AG09319 (cell line): Measurements from ENCODE around the gene MICU2.

ENCODE experiments used
- DNase-seq: peaks from one replicate; pipeline ENCODE4 v3.0.0-alpha.2; 2010; ENCODE audit warnings: low read depth; ENCODE audit errors: extremely low read depth
- CTCF ChIP-seq: IDR thresholded peaks from 2 replicates; pipeline ENCODE4 v1.5.1; 2011; ENCODE audit warnings: low read depth, mild to moderate bottlenecking, inconsistent platforms, low read length, moderate library complexity

The MICU2 gene

GRCh38 chr13:21453387-21454081, 150.4 kb downstream of the MICU2 start:
- peak; percentile 27 for DNase-seq
- TF ChIP-seq CTCF = no peak

- no peak for DNase-seq
- TF ChIP-seq CTCF = no peak
These were observed 153.0 kb downstream of the MICU2 start for GRCh38 chr13:21450936-21451335.

- DNase-seq = no peak
- no peak for TF ChIP-seq CTCF
These were observed 157.3 kb downstream of the MICU2 start for GRCh38 chr13:21446656-21447055.

- no peak for TF ChIP-seq CTCF
- no peak for DNase-seq
These were observed 158.2 kb downstream of the MICU2 start for GRCh38 chr13:21445759-21446158.

GRCh38 chr13:21443171-21443570, 160.8 kb downstream of the MICU2 start:
- DNase-seq = no peak

More at GRCh38 chr13:21443171-21443570, 160.8 kb downstream of the MICU2 start:
- TF ChIP-seq CTCF = no peak
